ENCODE results near the gene FKBP2.
A peak's percentile ranks its signal among the peaks of the same experiment; 100 is the strongest.

The FKBP2 gene

DNA sequence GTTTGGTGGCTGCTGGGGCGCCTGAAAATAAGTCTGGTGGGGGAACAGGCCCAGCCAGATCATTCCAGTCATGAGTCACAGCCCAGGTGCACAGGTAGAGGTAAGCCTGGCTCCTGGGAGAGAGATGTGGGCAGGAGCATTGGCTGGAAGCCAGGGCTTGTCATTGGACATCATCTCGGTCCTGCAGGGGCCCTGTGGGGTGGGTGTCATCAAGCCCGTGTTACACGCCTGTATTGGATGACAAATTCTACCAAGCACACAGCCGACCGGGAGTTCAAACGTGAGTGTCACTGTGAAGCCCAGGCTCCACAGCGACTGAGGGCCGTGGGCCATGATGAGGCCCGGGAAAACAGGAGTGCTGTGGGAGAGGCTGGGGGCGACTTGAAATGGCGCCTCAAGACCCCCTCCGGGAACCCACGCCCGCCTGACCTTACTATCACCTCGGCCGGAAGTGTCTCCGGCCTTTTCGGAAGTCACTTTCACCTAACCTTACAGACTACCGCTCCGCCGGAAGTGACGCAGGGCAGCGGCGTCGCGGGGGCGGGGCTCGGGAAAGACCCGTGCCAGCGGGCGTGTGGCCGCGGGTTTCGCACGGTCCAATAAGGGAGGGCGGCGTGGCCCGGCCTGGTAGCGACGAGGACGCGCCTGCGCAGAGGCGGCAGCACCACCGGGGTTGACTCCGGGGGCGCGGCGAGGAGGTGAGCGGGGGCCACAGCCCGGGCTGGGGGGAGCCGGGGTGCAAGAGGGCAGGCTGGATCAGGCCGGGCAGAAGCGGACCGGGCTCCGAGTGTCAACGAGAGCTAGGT, at the start of gene FKBP2:
FKBP2 (plus strand) TSS at position 661 of the 806 bp plus-strand sequence. CDS start 1,293 bp downstream, outside the sequence.
- peak; percentile 93 to 99 for DNase-seq

DNA sequence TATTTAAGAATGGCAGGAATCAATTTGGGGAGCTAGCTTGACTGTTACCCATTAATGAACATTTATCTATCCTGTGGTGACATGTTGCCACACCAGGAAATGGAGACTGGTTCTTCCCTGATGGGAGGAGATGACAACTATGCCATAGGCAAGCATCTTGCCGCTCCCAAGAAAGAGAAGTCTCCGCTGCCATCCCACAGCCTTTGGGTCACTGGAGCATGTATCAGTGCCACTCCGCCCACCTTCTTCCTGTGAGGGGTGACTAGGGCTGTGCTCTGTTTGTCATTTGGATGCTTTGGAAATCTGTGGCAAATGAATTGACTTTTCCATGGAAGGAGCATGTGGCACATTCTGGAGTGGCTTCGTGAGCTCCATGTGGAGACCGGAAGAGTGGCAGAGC, 48.5 kb upstream of the FKBP2 start:
- DNase-seq: no peak

DNA sequence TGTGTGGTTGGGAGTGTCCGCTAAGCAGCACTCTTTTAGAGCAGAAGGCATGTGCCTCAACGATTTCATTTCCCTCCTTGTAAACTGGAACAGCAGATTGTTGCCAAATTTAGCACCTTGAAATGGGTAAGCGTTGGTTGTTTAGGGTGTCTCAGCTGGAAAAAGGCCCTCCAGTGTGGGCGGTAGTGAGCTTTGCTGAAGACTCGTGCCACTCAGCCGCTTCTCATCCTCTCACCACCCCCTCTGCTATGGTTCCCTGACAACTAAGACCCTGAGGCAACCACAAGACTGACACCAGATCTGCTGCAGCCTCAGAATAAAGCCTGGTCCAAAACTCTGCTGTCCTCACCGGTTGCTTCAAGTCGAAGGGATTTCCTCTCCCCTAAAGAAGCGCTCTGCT, 44.3 kb upstream of the FKBP2 start:
- DNase-seq: no peak

DNA sequence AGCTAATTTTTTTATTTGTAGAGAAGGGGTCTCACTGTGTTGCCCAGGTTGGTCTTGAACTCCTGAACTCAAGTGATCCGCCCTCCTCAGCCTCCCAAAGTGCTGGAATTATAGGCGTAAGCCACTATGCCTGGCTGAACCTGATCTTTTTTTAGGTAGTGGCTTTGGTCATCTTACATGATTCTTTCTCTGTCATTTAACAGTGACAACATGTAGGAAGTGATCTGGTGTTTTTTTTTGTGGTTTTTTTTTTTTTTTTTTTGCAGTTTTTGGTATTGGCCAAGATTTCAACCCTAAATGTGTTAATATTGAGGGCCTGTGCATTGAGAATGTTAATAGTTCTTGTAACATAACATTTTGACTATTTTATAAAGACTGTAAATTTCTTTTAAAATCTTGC, 42.4 kb upstream of the FKBP2 start:
- DNase-seq: no peak

DNA sequence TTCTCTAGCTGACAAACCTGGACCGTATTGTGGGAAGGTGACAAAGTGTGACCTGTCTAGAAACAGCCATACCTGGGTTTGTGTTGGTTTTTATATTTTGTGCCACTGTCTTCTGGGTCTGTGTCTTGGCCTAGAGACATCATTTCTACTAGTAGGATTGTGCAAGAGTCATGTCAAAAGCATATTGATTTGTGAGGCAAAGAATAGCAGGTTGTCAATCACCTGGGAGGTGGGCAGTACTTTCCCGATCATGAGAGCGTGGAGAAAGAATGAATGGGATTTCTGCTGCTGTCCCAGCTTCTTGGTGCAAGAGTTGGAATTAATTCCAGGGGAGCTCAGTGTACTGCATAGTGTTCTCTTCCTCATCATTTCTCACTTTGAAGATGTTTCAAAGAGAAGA, 39.4 kb upstream of the FKBP2 start:
- DNase-seq: no peak

DNA sequence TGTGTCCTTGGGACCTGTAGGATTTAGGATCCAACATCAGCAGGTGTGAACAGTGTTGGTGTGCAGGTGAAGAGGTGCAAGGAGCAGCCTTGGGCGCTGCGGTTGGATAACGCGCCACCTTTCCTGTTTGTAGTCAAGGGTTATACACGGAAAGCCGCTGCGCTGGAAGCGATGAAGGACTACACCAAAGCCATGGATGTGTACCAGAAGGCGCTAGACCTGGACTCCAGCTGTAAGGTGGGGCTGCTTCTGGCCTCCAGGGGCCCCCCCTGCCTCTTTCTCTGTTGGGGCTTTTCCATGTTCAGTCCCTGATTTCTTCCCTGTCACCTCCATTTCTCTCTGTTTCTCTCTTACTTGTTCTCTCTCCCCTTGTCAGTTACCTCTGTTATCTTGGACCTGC, 37.9 kb upstream of the FKBP2 start:
- DNase-seq: no peak

DNA sequence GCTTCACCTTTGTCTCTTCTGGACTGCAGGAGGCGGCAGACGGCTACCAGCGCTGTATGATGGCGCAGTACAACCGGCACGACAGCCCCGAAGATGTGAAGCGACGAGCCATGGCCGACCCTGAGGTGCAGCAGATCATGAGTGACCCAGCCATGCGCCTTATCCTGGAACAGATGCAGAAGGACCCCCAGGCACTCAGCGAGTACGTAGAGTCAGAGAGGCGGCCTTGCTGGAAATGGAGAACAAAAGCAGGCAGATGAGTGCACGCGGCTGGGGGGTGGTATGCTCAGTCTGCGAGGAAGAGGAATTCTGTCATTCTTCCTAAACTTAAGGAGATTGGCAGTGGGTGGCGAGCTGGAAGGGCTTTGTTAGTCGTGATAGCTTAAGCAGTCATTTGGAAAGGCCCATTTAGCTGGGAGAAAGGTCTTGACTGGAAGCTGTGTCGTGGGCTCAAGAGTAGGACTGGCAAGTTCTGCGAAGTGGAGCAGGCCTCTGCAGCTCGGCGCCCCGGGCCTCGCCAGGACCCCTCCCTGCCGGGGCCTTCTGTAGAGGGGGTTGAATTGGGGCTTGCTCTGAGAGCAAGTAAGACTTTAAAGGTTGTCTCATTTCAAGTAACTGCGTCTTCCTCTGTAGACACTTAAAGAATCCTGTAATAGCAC, 37.3 kb upstream of the FKBP2 start:
- no peak for DNase-seq

DNA sequence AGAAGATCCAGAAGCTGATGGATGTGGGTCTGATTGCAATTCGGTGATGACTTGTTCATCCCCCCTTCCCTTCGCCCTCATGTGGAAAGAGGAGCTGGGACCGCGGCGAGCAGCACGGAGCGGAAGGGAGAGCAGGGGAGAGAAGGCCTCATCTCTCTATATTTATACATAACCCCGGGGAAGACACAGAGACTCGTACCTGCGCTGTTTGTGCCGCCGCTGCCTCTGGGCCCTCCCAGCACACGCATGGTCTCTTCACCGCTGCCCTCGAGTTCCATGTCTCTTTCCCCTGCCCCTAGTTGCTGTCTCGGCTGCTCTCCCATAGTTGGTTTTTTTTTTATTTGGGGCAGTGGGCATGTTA, 36.8 kb upstream of the FKBP2 start:
- no peak for DNase-seq

DNA sequence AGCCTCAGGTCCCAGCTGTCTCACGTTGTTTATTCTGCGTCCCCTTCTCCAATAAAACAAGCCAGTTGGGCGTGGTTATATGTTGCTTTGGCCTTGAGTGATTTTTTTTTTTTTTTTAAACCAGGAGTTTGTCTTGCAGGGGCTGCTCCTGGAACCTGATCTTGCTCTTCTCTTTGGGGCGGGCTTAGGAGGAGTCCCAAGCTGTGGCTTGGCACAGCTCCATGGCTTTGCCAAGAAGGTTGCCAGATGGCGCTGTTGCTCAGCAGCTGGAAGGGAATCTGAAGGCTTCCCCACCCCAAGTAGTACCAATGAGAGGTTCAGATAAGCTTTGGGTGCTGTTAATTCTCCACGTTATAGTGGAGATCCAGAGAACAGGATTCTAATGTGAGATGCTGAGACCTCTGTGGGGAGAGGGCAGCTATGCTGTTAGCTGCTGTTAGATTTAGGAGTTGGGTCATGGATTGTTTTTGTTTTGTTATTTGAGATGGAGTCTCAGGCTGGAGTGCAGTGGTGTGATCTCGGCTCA, 36.4 kb upstream of the FKBP2 start:
- DNase-seq: peak; percentile 67 to 86

DNA sequence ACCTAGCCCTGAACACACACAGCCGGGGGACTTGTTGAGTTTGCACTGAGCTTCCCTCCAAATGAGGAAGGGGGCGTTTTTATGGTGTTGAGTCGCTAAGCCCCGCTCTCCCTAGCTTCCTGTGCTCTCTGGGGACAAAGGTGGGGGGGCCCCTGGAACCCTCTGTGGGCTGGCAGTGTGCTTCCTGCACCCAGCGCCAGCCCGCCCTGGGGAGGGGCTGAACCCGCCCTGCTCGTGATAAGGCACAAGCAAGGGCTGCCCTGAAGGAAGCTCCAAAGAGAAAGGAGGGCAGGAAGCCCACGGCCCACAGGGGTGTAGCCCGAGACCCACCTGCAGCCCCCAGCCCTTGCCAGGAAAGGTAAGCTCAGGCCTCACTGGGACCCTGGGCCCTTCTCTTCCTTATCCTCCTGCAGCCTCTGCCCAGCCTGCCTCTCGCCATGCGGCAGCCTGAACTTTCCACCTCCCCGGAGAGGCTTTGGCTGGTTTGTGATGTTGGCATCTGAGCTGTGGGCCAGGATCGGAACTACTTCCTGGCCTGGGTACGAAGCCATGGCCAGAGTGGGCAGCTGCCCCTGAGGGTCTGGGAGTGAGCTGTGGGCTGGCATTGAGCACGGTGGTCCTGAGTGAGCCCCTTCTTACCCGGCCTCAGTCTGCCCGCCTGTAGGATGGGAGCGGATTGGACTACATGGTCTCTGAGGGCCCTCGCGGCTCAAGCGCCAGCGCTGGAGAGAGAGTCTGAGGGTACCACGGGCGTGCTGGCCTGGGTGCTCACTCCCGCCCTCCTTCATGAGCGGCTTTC, 34.2 kb upstream of the FKBP2 start, which contains the start of gene FERMT3:
FERMT3 (plus strand) TSS at position 265 of the 799 bp plus-strand sequence. CDS start 644 bp downstream, outside the sequence.
- DNase-seq: no peak

DNA sequence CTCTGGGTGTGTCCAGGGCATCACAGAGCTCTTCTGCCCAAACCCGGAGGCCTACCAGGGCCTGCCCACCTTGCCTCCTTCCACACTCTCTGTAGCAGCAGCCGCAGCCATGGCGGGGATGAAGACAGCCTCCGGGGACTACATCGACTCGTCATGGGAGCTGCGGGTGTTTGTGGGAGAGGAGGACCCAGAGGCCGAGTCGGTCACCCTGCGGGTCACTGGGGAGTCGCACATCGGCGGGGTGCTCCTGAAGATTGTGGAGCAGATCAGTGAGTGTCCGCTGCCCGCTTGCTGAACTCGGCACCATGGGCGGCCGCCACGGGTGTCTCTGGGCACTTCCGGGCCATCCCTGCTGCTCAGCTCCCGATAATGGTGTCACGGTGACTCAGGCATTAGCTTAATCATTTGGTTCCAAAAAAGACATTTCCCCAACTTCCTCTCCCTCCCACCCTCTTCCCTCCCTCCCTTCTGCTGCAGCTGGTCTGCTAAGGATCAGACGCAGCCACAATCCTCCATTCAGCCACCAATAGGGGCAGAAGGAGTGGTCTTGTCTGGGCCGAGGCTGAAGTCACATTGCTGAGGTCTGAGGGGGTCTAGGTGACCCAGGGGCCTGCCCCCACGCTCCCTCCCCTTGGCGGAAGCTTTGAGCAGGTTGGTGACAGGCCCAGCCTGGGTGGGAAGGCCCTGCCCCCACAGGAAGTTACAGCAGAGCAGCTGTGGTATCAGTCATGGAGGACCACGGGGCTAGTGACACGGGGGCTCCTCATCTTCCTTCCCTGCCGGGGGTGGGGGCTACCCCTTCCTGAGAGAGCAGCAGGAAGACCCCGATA, 33.4 kb upstream of the FKBP2 start:
- DNase-seq: no peak

DNA sequence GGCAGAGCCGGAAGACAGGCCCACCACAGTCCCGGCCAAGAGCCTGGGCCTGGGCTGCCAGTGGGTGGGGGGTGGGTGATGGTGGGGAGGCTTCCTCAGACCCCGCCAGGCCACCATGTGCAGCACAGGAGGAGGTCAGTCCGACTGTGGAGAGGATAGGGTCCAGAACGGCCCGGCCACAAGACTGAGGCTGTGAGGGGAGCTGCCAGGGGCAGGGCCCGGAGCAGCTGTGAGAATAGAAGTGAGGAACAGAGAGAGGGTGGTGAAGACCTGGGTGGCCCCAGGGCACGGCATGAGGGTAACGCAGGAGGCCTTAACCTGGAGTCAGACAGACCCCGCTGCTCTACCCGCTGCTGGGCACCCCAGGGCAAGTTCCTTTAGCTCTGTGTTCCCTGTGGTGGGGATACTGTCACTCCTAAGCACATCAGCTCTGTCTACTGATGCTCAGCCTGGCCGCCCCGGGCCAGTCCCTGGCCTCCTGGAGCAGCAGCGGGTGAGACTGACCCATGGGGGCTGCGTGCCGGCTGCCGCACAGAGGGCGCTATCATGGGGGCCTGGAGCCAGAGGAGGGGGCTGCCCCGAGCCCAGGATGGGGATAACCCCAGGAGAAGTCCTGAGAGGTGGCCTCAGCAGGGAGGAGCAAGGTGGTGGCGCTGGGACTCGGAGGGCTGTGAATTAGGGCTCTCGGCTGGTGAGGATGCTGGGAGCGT, 32.7 kb upstream of the FKBP2 start:
- DNase-seq: no peak

DNA sequence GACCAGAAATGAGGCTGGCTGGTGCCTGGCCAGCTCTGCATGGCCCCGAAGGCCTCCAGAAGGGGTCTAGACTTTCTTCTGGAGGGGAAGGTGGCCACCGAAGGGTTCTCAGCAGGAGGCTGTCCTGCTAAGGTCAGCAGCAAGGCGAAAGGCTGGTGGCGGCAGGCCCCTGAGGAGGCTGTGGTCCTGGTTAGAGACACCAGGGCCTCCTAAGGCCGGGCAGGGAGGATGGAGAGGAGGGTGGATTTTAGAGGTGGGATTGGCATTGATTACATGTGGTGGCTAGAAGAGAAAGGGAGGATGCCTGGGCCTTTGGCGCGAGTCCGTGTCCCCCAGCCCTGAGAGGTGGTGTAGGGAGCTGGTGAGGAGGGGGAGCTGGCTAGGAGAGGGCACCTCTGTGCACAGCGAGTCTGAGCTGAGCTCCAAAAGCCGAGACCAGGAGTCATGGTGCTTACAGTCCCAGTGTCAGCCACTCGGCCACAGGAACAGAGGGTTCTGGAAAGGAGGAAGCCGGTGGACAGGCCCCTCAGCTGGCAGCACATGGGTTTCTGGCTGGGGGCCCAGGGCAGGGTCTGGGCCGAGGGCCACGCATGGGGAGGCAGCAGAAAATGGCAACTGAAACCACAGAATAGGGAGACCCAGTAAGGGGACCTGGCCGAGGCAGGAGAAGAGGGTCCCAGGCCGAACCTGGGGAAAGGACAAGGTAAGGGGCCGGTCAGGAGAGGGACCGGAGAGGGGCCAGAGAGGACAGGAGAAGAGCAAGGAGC, 31.9 kb upstream of the FKBP2 start:
- DNase-seq: no peak

DNA sequence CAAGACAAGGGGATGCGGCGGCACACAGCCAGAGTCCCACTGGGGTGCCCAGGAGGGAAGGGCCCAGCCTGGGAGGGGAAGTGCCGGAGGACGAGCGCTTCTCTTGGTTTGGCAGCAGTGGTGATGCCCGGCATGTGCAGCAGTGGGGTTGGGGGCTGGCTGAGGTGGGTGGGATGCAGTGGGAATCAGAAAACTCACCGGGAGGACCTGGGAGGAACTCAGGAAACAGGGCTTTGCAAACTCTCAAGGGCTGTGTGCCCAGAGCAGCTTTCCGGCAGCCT, 31.4 kb upstream of the FKBP2 start:
- no peak for DNase-seq

DNA sequence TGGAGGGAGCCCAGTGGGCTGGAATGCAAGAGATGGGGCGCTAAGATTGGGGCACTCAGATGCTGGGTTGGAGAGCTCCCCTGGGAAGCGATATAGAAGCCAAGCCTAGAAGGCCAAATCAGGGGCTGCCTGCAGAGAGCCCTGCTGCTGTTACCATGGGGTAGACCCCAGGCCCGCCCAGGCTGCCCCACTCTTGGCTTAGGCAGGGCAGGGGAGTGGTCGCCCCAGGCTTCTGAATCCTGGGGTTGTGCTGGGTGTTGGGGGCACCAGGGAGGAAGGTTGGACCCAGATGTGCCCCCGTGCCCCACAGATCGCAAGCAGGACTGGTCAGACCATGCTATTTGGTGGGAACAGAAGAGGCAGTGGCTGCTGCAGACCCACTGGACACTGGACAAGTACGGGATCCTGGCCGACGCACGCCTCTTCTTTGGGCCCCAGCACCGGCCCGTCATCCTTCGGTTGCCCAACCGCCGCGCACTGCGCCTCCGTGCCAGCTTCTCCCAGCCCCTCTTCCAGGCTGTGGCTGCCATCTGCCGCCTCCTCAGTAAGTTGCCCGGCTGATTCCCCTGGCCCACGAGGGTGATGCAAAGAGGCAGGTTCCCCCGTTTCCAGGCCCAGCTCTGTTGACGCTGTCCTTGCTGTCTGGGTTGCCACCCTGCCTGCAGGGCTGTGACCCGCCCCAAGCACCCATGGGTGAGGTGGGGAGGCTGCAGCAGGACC, 30.4 kb upstream of the FKBP2 start:
- no peak for DNase-seq

DNA sequence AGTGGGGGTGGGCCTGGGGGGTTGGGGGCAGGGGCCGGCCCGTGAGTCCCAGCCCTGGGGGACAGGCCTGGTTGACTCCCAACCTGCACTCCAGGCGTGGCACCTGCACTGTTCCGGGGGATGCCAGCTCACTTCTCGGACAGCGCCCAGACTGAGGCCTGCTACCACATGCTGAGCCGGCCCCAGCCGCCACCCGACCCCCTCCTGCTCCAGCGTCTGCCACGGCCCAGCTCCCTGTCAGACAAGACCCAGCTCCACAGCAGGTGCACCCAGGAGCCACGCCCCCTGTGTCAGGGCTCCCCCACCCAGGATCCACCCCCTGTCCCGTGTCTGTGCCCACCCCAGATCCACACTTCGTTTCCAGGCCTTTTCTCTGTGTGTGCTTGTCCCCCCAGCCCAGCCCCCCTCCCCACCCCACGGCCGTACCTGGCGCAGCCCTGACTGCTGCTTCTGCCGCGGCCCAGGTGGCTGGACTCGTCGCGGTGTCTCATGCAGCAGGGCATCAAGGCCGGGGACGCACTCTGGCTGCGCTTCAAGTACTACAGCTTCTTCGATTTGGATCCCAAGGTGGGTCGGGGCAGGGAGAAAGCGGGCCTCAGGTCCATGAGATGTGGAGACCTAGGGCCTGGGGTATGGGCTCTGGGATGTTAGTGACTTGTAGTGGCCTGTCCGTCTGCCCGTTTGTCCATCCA, 29.6 kb upstream of the FKBP2 start:
- no peak for DNase-seq

DNA sequence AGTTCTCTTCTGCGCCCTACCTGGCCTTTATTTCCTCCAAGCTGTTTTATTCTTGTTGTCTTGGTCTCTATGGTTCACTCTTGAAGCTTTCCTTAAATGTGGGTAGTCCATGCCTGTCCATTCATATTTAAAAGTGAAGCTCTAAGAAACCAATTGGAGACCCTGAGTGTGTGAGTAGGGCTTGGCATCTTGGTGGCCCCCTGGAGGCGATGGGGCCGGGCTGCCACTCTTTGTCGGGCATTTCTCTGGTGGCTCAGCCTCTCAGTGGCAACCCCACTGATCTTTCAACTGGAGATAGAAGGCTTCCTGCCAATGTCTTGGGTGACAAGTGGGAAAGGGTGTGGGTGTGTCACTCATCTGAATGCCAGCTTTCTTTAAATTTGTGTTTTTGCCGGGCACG, 24.0 kb upstream of the FKBP2 start:
- DNase-seq: no peak

DNA sequence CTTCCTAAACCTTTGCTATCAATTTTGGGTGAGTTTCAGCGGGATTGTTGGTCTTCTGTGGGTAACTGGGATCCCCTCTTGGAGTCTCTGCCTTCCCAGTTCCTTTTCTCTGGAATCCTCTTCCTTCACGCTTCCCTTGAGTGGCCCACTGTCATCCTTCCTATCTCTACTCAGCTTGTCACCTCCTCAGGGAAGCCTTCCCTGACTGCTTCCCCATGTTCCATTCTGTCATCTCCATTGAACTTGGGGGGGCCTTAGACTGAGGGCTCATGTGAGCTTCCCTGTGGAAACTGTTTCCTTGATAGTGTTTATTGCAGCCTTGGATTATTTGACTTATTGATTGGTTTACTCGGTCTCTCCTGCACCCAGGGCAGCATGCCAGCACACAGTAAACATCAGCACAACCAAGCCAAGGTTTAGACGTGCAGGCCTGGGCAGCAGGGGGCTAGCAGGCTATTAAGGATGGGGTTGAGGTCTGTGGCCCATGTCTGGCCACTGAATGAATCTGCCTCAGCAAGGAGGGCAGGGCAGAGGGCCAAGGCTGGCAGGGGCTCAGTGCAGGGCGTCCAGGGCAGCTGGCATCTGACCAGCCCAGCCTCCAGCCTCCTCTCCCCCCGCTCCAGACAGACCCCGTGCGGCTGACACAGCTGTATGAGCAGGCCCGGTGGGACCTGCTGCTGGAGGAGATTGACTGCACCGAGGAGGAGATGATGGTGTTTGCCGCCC, 22.1 kb upstream of the FKBP2 start:
- DNase-seq: no peak

DNA sequence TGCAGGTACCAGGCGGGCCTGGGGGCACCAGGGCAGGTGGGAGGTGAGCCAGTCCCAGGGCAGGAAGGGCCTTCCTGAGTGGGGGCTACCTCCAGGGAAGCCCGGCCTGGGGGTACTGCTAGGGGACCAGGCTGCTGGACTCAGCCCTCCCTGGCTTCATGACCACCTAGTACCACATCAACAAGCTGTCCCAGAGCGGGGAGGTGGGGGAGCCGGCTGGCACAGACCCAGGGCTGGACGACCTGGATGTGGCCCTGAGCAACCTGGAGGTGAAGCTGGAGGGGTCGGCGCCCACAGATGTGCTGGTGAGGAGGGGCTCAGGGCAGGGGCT, 21.6 kb upstream of the FKBP2 start:
- no peak for DNase-seq

Measured in NCI-H526 (cell line).